ENCODE measurements around the gene VAMP4.

Gene VAMP4

DNA sequence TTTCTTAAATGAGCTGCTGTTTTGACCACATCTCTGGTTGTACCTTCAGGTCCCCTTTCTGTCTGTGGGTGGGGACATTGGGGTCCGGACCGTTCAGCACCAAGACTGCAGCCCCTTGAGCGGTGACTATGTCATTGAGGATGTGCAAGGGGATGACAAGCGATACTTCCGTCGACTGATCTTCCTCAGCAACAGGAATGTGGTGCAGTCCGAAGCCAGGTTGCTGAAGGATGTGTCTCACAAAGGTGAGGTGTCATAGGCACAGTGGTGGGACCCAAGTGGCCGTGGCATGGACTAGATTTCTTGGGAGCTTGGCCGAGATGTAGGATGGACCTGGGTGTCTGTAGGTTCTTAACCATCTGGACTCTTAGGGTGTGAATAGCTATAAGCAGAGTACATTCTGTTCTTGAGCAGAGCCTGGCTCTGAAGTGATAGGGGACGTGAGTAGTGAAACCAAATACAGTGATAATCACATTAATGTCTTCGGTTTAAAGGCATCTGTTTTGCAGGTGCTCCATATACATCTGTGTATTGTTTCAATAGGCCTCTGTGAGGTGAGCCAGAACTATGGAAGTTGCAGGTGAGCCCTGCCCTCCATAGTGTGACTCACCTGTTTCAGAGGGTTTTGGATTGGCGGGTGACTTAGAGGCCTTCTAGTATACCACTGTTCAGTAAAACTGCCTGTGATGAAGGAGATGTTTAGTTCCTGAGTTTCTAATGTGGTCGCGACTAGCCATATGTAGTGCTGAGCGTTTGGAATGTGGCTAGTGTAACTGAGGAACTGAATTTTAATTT lies 46.0 kb upstream of the VAMP4 start:
- no peak for TF ChIP-seq ZC3H10 (CRISPR knock-in tag; IDR thresholded peaks at IDR 0.05)
- TF ChIP-seq PPARA (CRISPR knock-in tag; IDR thresholded peaks at IDR 0.05; ENCODE audit: borderline replicate concordance) = no peak
- no peak for TF ChIP-seq ZNF565 (CRISPR knock-in tag; conservative IDR thresholded peaks at IDR 0.05; ENCODE audit: low read depth)
- TF ChIP-seq TOX (CRISPR knock-in tag; IDR thresholded peaks at IDR 0.05; ENCODE audit: borderline replicate concordance) = no peak
- no peak for TF ChIP-seq SNAI2 (CRISPR knock-in tag; IDR thresholded peaks at IDR 0.05)
- TF ChIP-seq ZNF8 (CRISPR knock-in tag; IDR thresholded peaks at IDR 0.05) = no peak
- TF ChIP-seq, protein P1, sequence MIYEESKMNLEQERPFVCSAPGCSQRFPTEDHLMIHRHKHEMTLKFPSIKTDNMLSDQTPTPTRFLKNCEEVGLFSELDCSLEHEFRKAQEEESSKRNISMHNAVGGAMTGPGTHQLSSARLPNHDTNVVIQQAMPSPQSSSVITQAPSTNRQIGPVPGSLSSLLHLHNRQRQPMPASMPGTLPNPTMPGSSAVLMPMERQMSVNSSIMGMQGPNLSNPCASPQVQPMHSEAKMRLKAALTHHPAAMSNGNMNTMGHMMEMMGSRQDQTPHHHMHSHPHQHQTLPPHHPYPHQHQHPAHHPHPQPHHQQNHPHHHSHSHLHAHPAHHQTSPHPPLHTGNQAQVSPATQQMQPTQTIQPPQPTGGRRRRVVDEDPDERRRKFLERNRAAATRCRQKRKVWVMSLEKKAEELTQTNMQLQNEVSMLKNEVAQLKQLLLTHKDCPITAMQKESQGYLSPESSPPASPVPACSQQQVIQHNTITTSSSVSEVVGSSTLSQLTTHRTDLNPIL (CRISPR knock-in tag; IDR thresholded peaks at IDR 0.05; ENCODE audit: low read depth) = no peak
- ATAC-seq = no peak

DNA sequence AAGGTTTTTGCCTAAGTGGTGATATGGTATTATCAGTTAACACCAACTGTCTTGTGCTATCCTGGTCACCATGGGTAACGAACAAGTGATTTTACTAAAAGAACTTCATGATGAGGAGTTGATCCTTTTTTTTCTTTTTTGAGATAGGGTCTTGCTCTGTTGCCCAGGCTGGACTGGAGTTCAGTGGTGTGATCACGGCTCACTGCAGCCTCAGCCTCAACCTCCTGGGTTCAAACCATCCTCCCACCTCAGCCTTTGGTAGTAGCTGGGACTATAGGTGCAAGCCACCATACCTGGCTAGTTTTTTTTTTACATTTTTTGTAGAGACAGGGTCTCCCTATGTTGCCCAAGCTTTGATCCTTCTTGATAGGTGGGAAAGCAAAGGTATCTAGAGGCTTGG lies 44.7 kb upstream of the VAMP4 start:
- no peak for ATAC-seq
- TF ChIP-seq GLIS3 (CRISPR knock-in tag; IDR thresholded peaks at IDR 0.05) (no peak), TOX (CRISPR knock-in tag; IDR thresholded peaks at IDR 0.05; ENCODE audit: borderline replicate concordance) (no peak), ESRRG (CRISPR knock-in tag; IDR thresholded peaks at IDR 0.05) (no peak), ARNTL (CRISPR knock-in tag; IDR thresholded peaks at IDR 0.05; ENCODE audit: borderline replicate concordance, low read depth) (no peak), TCF4 (CRISPR knock-in tag; IDR thresholded peaks at IDR 0.05; ENCODE audit: borderline replicate concordance) (no peak), OSR1 (CRISPR knock-in tag; IDR thresholded peaks at IDR 0.05) (no peak), RARB (CRISPR knock-in tag; IDR thresholded peaks at IDR 0.05) (no peak), PPARA (CRISPR knock-in tag; IDR thresholded peaks at IDR 0.05; ENCODE audit: borderline replicate concordance) (no peak), ZNF565 (CRISPR knock-in tag; conservative IDR thresholded peaks at IDR 0.05; ENCODE audit: low read depth) (no peak), SNAI2 (CRISPR knock-in tag; IDR thresholded peaks at IDR 0.05) (no peak), ZNF8 (CRISPR knock-in tag; IDR thresholded peaks at IDR 0.05) (no peak)
- TF ChIP-seq, protein P2, sequence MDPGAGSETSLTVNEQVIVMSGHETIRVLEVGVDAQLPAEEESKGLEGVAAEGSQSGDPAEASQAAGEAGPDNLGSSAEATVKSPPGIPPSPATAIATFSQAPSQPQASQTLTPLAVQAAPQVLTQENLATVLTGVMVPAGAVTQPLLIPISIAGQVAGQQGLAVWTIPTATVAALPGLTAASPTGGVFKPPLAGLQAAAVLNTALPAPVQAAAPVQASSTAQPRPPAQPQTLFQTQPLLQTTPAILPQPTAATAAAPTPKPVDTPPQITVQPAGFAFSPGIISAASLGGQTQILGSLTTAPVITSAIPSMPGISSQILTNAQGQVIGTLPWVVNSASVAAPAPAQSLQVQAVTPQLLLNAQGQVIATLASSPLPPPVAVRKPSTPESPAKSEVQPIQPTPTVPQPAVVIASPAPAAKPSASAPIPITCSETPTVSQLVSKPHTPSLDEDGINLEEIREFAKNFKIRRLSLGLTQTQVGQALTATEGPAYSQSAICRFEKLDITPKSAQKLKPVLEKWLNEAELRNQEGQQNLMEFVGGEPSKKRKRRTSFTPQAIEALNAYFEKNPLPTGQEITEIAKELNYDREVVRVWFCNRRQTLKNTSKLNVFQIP (CRISPR knock-in tag; IDR thresholded peaks at IDR 0.05; ENCODE audit: borderline replicate concordance, low read depth) = no peak
- TF ChIP-seq, protein P3, sequence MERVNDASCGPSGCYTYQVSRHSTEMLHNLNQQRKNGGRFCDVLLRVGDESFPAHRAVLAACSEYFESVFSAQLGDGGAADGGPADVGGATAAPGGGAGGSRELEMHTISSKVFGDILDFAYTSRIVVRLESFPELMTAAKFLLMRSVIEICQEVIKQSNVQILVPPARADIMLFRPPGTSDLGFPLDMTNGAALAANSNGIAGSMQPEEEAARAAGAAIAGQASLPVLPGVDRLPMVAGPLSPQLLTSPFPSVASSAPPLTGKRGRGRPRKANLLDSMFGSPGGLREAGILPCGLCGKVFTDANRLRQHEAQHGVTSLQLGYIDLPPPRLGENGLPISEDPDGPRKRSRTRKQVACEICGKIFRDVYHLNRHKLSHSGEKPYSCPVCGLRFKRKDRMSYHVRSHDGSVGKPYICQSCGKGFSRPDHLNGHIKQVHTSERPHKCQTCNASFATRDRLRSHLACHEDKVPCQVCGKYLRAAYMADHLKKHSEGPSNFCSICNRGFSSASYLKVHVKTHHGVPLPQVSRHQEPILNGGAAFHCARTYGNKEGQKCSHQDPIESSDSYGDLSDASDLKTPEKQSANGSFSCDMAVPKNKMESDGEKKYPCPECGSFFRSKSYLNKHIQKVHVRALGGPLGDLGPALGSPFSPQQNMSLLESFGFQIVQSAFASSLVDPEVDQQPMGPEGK (CRISPR knock-in tag; IDR thresholded peaks at IDR 0.05; ENCODE audit: borderline replicate concordance) = no peak
- TF ChIP-seq, protein P1 (CRISPR knock-in tag; IDR thresholded peaks at IDR 0.05; ENCODE audit: low read depth) = no peak

DNA sequence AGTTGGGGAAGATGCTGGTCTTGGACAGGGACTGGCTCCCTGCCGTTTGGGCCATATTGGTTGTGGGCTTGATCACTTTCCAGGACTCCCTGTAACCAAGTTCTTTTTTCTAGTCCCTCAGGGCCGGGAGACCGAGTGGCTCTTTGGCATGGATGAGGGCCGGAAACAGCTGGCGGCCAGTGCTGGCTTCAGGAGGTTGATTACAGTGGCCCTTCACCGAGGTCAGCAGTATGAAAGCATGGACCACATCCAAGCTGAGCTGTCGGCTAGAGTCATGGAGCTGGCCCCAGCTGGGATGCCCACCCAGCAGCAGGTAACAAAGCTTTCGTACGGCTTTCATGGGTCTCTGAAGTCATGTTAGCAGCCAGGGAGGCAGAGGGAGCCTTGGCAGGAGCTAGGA lies 43.9 kb upstream of the VAMP4 start:
- TF ChIP-seq ZC3H10 (CRISPR knock-in tag; IDR thresholded peaks at IDR 0.05) (no peak), PPARA (CRISPR knock-in tag; IDR thresholded peaks at IDR 0.05; ENCODE audit: borderline replicate concordance) (no peak), ZFP3 (CRISPR knock-in tag; IDR thresholded peaks at IDR 0.05) (no peak), BACH2 (CRISPR knock-in tag; IDR thresholded peaks at IDR 0.05; ENCODE audit: borderline replicate concordance) (no peak)
- no peak for ATAC-seq

DNA sequence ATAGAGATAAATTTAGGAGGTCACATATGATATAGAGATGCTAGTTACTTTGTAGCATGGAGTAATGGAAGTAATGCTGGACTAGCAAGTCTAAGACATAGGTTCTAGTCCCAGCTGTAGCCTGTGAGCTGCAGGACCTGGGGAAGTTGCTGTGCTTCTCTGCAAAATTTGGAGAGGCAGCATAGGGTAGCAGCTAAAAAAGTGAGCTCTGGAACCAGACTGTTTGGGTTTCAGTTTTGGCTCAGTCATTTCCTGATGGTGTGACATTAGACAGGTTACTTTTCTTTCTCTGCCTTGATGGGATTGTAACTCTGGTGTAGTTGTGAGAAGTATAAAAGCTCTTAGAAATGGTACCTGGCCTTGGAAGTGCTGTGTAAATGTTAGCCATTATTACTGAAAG lies 42.9 kb upstream of the VAMP4 start:
- no peak for ATAC-seq
- TF ChIP-seq ZNF70 (CRISPR knock-in tag; IDR thresholded peaks at IDR 0.05) = no peak
- TF ChIP-seq ARNTL (CRISPR knock-in tag; IDR thresholded peaks at IDR 0.05; ENCODE audit: borderline replicate concordance, low read depth) = no peak
- TF ChIP-seq ZNF8 (CRISPR knock-in tag; IDR thresholded peaks at IDR 0.05) = no peak
- no peak for TF ChIP-seq ZFP30 (CRISPR knock-in tag; IDR thresholded peaks at IDR 0.05)
- no peak for TF ChIP-seq TOX (CRISPR knock-in tag; IDR thresholded peaks at IDR 0.05; ENCODE audit: borderline replicate concordance)
- TF ChIP-seq OSR1 (CRISPR knock-in tag; IDR thresholded peaks at IDR 0.05) = no peak
- TF ChIP-seq ESRRG (CRISPR knock-in tag; IDR thresholded peaks at IDR 0.05) = no peak
- TF ChIP-seq, protein P2 (CRISPR knock-in tag; IDR thresholded peaks at IDR 0.05; ENCODE audit: borderline replicate concordance, low read depth) = no peak
- TF ChIP-seq ZNF565 (CRISPR knock-in tag; conservative IDR thresholded peaks at IDR 0.05; ENCODE audit: low read depth) = no peak
- TF ChIP-seq, protein P4, sequence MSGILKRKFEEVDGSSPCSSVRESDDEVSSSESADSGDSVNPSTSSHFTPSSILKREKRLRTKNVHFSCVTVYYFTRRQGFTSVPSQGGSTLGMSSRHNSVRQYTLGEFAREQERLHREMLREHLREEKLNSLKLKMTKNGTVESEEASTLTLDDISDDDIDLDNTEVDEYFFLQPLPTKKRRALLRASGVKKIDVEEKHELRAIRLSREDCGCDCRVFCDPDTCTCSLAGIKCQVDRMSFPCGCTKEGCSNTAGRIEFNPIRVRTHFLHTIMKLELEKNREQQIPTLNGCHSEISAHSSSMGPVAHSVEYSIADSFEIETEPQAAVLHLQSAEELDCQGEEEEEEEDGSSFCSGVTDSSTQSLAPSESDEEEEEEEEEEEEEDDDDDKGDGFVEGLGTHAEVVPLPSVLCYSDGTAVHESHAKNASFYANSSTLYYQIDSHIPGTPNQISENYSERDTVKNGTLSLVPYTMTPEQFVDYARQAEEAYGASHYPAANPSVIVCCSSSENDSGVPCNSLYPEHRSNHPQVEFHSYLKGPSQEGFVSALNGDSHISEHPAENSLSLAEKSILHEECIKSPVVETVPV (CRISPR knock-in tag; IDR thresholded peaks at IDR 0.05) = no peak
- TF ChIP-seq, protein P1 (CRISPR knock-in tag; IDR thresholded peaks at IDR 0.05; ENCODE audit: low read depth) = no peak
- TF ChIP-seq, protein P3 (CRISPR knock-in tag; IDR thresholded peaks at IDR 0.05; ENCODE audit: borderline replicate concordance) = no peak
